GM21619 (cell line): Measurements from ENCODE around the gene C2orf74.
"Not testable (repeated sequence)": the region's sequence is repeated elsewhere in the genome, so short reads cannot be mapped to it uniquely, and the experiment has no call there.

Experiments
- ATAC-seq: cut with Tn5 transposase; IDR thresholded peaks from one replicate; pipeline ENCODE4 v1.9.1; 2021; ENCODE audit not compliant: unreplicated experiment

C2orf74 gene

DNA sequence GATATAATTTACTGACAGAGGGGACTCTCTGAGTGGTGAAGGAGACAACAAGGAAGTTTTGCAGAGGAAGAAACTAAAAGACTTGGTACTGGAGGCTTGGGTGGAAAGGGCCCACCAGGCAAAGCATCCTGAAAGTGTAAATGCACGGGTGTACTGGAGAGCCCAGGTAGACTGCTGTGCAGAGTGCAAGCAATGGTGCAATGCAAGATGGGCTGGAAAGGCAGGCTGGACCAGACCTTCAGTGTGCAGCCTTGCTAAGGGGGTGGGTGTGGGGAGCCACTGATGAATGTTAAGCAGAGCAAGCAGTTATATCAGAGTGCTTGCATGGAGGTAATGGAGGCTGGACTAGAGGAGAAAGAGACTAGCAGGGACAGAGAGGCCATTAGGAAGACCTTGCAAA, 10.7 kb downstream of the C2orf74 start:
- ATAC-seq = no peak

DNA sequence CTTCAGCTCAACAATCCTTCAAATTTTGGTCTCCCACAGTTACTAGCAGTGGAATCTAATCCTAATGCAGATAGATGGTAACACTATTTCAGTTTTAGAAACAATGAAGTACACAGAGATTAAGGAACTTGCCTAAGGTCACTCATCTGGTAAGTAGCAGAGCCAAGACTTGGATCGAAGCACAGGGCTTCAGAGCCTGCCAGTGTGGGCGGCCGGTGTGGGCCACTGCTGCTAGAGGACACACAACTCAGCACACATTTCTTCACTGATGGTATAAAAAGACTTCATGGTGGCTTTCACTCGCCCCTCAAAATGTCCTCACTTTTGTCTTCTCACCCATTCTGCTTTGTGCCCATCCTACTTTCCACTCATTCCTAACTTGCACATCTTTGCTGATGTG, 11.1 kb downstream of the C2orf74 start:
- no peak for ATAC-seq

DNA sequence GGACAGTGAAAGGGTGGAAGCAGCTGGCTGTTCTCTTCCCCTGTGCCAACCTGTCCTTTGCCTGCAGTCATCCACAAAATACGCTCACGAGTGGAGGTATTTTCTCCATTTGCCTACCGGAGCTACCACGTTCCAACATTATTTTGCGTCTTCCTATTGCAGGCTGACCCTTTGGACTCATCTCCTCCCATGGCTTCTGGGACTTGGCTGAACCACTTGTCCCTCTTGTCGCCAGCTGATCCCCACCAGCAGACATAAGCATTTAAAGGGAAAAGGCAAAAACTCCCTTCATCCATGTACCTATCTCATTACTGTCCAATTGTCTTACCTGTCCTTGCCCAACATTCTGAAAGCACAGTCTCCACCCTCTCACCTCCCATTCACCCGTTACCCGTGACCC, 13.0 kb downstream of the C2orf74 start:
- ATAC-seq = no peak

DNA sequence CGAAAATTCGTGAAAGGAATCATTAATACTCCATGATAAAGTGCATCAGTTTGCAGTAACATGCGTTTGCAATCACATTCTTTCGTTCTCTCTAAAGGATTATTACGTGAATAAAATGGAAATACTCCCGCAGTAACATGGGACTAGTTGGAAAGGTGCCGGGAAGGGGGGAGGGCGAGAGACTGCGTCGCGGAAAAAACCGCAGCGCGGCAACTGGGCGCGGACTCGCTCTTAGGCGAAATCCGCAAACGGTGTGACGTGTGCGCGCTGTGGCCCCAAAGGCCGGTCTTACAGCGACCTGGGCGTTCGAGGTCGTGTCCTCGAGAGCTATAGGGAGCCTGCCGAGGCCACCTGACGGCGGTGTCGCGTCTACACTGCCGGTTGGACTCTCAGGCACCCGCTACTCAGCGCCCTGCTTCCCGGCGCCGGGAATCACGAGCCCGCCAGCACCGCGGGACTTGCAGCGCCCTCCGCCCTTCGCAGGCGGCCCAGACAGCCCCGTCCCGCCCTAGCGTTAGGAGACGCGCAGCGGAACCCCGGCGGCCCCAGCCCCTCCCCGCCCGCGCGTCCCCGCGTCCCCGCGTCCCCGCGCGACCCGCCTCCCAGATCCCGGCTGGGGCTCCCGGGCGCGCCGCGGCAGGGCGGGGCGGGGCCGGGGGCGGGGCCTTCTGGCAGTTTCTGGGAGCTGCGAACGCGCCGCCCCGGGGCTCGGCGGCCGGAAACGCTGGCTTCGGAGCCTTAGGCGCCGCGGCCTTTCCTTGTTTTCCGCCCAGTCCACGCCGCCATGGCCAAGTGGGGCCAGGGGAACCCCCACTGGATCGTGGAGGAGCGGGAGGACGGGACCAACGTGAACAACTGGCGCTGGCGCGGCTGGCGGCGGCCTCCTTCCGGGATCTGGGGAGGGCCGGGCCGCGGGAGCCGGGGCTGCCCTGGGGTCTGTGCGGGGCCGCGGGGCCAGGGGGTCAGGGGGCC, 15.1 kb downstream of the C2orf74 start:
- ATAC-seq = peak; percentile 75

DNA sequence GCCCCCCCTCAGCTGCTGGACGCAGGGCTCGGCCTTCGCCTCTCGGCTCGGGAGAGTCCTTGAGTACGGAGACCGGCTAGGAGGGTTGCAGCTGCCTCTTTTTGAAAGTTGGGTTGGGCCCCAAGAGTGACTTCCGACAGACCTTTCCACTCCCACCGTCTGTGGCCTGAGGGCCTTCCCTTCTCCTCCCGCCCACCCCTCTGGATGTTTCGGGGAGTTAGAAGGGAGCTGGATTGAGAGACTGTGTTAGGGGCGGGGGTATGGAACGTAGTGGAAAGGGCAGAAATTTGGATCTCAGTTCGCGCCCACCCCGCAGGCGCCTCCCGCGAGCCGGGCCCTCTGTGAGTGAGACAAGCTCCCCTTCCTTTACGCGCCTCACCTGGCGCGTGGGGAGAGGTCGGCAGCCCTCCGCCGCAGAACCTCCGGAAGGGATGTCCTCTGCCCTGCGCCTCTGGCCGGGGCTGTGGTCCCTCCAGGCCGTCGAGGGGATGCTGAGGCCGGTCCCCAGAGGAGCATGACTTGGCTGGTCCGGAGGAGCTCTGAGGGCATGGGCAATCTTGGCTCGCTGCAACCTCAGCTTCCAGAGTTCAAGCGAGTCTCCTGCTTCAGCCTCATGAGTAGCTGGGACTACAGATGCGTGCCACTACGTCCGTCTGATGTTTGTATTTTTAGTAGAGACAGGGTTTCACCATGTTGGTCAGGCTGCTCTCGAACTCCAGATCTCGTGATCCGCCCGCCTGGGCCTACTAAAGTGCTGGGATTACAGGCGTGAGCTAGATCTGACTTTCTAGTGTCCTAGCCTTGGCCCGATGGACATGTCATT, 15.9 kb downstream of the C2orf74 start:
- ATAC-seq = peak; percentile 19

DNA sequence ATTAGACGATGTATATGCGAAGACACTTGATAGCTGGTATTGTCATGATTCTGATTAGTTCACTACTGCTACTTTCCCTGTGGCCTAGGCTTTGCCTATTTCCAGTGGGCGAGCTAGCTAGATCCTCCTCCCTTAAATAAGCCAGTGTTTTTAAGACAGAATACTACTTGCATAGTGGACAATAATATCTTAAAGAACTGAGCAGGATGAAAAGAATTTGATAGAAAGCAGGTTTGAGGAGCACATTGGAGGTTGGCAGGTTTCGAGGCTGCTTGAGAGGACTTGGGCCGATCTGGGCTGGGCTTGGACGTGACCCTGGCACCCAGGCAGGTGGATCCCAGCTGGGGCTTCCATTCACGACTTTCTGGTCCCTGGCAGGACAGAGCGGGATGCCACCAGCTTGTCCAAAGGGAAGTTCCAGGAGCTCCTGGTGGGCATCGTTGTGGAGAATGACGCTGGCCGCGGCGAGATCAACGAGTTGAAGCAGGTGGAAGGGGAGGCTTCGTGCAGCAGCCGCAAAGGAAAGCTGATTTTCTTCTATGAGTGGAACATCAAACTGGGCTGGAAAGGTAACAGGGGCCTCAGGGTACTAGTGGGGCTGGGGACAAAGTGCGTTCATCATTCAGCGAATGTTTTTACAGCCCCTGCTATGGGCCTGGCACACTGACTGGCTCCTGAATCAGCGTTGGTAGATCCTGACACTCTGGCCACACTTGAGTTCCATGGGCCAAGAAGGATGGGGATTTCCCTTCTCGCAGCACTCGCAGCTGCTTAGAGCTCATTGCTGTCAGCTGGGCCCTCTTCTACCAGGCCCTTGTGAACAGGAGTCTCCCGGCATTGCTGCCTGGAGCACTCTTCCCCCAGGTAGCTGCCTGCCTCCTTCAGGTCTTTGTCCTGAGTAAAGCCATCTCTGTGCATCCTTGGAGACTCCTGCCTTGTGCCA, 16.9 kb downstream of the C2orf74 start:
- no peak for ATAC-seq

DNA sequence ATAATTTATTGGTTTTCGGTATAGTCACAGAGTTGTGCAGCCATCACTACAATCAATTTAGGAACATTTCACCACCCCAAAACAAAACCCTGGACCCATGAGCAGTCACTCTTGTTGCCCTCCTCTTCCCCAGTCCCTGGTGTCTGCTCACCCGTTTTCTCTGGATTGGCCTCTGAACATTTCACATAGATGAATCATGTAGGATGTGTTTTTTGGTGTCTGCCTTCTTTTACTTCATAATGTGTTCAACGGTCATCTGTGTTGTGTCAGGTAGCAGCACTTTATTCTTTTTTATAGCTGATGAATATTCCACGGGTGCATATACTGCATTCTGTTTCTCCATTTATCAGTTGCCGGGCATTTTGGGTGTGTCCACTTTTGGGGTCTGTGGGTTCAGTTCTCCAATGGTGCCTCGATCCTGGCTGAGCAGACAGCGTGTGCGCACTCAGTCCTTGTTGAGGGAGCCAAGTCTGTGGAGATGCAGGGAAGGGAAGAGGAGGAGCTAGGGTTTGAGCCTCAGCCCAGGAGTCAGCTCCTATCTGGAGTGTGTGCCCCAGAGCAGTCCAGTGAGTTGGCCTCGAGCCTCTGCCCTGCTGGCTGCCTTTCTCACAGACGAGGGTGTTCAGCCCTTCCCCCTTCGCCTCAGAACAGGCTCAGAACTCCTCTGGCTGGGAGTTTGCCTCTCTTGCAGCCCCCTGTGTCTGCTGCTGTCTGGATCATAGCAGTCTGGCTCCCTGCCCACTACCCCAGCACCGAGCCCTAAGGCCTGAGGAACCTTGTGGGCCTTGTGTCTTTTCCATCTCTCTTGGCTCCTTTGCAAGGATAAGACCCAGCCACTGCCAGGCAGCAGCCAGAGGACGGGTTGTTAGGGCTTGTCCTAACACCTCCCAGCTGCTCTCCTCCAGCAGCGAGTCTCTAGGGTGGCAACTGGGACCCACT, 18.0 kb downstream of the C2orf74 start:
- ATAC-seq = no peak

DNA sequence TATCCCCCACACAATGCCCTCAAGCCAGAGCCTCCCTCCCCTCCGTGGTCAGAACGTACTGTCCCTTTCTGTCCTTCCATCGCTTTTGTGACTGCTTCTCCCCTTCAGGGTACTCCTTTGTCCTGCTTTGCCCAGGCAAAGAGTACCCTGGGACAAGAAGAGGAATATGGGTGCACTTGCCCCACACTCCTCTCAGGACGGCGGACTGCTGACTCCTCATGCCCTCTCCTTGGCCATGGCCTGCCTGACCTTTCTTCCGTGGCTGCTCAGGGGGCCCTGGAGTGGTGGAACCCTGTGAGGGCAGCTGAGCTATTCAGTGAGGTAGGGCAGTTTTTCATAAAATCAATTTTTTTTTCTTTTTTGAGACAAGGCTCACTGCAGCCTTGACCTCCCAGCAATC, 18.7 kb downstream of the C2orf74 start:
- ATAC-seq = no peak

DNA sequence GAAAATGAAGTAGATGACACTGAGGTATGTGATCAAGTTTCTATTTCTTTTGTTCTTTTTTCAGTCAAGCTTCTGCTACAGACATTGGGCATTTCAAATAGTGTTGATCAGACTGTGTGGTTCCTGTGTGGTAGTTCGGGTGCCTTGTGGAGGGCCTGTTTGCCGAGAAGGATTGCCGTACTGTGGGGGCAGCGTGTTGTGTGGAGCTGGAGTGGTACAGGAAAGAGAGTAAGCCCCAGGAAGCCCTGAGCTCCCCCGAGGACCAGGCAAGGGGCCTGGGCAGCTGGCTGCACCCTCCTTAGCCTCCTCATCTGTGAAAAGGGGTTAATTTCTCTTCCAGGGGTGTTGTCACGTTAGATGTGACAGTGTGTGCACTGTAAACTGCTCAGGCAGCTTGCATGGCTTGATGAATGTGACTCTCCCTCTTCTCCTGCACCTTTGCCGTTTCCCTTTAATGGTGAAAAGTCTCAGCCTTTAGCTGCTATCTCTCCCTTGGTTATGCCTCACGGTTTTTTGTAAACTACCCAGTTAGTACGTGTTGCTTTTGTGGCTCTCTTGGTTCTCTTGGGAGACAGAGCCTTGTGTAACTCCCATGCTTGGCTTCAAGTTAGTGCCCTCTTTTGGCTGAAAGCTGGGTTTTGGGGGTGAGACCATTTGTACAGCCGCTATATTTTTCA, 19.5 kb downstream of the C2orf74 start:
- no peak for ATAC-seq

DNA sequence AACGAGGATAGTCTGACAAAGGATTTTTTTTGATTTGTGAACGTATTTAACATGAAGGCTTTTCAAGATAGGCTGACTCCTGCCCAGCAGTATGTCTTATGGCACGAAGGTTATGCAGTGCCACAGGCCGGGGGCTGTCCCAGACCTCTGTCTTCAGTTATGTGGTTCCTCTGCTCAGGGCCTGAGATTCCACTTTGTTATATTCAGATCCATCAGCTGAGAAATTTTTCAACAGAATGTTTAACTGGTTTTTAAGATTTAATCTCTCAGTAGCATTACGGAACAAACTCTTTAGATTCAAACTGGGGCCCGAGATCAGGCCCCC, 20.0 kb downstream of the C2orf74 start:
- no peak for ATAC-seq

DNA sequence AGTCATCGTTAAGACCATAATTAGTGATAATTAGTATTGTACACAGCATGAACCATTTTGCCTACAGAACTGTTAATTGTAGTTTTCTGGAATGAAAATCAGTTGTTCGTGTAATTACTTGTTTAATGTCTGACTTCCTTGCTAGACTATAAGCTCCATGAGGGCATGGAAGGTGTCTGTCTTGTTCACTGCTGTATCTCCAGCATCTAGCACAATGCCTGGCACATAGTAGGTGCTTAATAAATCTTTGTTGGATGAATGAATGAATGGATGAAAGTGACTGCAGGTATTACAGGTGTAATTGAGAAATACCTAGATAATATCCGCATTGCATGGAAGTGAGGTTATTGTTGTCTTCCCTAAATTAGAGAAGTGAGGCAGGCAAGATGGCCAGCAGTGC, 21.8 kb downstream of the C2orf74 start:
- no peak for ATAC-seq

DNA sequence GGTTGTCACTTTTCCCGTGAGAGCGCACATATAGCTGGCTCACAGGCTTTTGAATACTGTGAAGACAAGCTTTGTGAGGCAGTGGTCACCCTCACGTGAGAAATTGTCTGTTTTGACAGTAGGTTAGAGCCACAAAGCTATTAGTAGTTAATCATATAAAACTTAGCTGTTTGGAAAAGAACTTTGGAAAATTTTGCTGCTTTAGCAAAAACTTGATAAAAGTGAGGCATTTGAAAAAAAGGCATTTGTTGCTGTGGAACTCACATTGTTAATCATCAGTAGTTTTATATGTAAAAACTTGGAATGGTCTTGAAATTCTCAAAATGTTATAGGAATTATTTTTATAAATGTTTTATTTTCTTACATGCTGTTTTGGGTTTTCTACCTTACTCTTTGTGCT, 22.3 kb downstream of the C2orf74 start:
- ATAC-seq = no peak

DNA sequence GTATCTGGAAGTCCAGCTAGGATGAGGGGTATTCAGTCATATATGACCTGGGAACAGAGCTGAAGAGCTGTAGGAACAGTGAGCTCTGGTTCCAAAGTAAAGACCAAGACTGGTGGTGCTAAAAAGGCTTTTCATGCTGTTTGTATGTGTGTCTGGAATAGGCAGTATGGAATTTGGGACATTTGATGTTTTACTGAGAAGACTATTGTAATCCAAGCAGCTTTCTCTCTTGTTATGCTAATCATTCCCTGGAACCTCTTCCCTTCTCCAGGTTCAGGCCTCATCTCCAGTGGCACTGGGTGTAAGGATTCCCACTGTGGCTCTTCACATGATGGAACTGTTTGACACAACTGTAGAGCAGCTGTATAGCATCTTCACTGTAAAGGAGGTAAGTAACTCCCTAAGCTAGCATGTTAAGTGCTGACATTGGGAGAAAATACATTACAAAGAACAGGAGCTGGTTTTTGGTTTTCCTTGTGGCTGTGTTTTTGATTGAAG, 23.3 kb downstream of the C2orf74 start:
- no peak for ATAC-seq

DNA sequence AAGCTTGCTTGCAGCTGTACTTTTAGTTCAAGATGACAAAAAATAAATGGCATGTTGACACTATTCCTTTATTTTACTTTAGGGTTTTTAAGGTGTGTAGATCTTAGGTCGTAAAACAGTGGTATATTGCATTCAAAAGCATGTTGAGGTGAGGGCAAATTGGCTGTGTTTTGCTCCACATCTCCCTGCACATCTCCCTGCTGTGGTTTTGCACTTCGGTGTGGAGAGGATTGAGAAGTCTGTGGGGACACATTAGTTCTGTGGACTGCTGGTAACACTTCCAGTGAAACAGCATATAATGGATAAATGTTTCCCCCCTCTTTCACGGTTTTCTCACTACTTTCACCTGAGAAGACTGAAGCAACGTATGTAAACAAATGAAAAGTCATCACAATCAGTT, 25.1 kb downstream of the C2orf74 start:
- ATAC-seq = no peak

DNA sequence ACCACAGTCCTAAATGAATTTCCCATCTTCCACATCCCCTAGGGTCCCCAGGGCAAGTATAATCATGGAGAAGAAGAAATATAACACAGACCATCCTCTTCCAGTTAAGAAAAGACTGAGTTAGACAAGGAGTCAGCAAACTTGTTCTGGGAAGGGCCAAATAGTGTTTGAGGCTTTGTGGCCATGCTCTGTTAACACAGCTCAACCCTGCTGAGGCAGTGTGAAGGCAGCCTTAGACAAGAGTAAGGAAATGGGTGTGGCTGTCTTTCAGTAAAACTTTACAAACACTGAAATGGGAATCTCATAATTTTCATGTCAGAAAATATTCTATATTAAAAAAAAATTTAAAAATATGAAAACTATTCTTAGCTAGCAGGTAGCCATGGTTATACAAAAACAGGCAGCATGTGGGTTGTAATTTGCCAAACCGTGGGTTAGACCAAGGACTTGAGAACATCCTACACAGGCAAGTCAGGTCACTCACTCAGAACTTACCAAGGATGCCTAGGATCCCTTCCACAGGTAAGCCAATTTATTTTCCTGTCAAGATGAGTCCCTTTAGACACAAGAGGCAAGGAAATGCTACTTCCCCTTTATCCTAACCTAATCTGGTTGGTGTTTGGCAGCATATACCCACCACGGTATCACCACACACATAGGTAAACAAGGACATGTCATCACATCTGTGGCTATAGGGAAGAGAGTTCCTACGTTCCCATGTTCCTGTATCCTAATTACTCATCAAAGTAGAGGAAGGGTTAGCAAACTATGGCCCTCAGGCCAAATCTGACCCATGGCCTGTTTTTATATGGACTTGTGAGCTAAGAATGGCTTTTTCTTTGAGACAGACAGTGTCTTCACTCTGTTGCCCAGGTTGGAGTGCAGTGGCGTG, 31.9 kb downstream of the C2orf74 start:
- ATAC-seq = no peak

DNA sequence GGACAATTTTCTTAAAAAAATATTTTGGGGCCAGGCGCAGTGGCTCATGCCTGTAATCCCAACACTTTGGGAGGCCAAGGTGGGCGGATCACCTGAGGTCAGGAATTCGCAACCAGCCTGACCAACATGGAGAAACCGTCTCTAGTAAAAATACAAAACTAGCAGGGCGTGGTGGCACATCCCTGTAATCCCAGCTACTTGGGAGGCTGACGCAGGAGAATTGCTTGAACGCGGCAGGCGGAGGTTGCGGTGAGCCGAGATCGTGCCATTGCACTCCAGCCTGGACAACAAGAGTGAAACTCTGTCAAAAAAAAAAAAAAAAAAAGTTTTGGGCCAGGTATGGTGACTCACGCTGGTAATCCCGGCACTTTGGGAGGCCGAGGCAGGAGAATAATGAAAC, 32.7 kb downstream of the C2orf74 start:
- not testable (repeated sequence) for ATAC-seq

DNA sequence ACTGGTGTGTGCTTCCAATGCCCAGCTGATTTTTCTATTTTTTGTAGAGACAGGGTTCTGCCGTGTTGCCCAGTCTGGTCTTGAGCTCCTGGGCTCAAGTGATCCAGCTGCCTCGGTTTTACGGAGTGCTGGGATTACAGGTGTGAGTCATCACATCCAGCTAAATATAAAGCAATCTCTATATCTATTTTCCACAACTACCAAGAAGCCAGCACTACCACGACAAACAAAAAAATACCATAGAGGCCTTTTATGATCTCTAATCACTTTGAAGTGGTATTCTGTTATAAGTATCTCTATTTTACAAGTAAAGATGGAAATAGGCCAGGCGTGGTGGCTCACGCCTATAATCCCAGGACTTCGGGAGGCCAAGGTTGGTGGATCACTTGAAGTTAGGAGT, 34.7 kb downstream of the C2orf74 start:
- no peak for ATAC-seq

DNA sequence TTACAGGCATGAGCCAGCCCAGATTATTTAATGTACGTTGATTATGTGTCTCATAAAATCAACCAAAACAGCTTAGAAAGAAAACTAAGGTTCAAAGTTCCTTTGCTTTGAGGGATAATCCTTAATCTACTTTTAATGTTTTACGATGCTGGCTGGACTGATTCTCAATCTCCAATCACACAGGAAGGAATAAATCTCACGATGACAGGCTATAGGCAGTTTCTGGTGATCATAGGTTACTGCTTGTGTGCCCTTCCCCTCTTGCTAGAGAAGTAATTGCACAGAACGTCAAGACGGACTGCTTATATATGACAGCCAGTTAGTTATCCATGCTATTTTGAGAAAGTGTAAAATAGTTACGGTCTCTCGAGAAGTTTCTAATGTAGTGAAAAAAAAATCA, 43.1 kb downstream of the C2orf74 start:
- ATAC-seq = no peak
